IMR-90 (cell line): ENCODE measurements around the gene TPTE. TPM values are rescaled to one million over a fixed set of nuclear protein-coding genes. Genes with fewer than 3 reads are reported as not detected.
"Not testable (repeated sequence)": the region's sequence is repeated elsewhere in the genome, so short reads cannot be mapped to it uniquely, and the experiment has no call there.

ENCODE experiments used
- ATAC-seq: fragments of 200-7000 bp; cut with Tn5 transposase; 2 replicates; pipeline ENCODE4 v1.9.1; 2020; ENCODE audit warnings: low read depth, mild to moderate bottlenecking, moderate library complexity
- BruUV-seq: library from RNA; stranded (reverse); fragments of 400-500 nt; replicated peaks from 2 replicates; lab custom pipeline; 2021; lab: Mats Ljungman, UMichigan
- CTCF ChIA-PET: fragments of 300-600 bp; formaldehyde crosslinking; extraction: SDS; loops from one replicate; lab custom pipeline; 2021; ENCODE audit warnings: antibody characterized with exemption; lab: Yijun Ruan, JAX
- POLR2A ChIA-PET: fragments of 300-600 bp; sonication (Branson Sonifier 250); formaldehyde crosslinking; loops from one replicate; lab custom pipeline; 2022; ENCODE audit warnings: antibody characterized with exemption; ENCODE audit not compliant: unreplicated experiment; lab: Charles Lee
- DNase-seq: peaks from one replicate; pipeline ENCODE4 v3.0.0; 2013
- H2AFZ ChIP-seq: replicated peaks from 2 replicates; pipeline ENCODE3; 2013; ENCODE audit warnings: low read length, mild to moderate bottlenecking; ENCODE audit not compliant: poor library complexity
- H2AK5ac ChIP-seq: 2 replicates; pipeline ENCODE4 v1.6.1; 2013; ENCODE audit warnings: low read depth, low read length, inconsistent platforms
- H2AK9ac ChIP-seq: replicated peaks from 2 replicates; pipeline ENCODE3; 2013; ENCODE audit warnings: mild to moderate bottlenecking, low read depth, low read length, moderate library complexity; ENCODE audit not compliant: poor library complexity
- H2BK120ac ChIP-seq: 2 replicates; pipeline ENCODE4 v1.6.1; 2013; ENCODE audit warnings: low read depth, low read length, inconsistent platforms
- H2BK15ac ChIP-seq: 3 replicates; pipeline ENCODE4 v1.6.1; 2013; ENCODE audit warnings: low read depth, low read length, inconsistent platforms
- H2BK20ac ChIP-seq: 2 replicates; pipeline ENCODE4 v1.6.1; 2013; ENCODE audit warnings: low read depth, mild to moderate bottlenecking, inconsistent platforms, low read length, moderate library complexity
- H2BK5ac ChIP-seq: 2 replicates; pipeline ENCODE4 v1.6.1; 2013; ENCODE audit warnings: mild to moderate bottlenecking, low read depth, low read length, inconsistent platforms; ENCODE audit not compliant: poor library complexity, severe bottlenecking
- H3K14ac ChIP-seq: replicated peaks from 2 replicates; pipeline ENCODE4 v1.6.1; 2013; ENCODE audit warnings: low read depth, low read length, inconsistent platforms
- H3K18ac ChIP-seq: 2 replicates; pipeline ENCODE4 v1.6.1; 2013; ENCODE audit warnings: low read depth, low read length, control low read depth
- H3K23ac ChIP-seq: 2 replicates; pipeline ENCODE4 v1.6.1; 2013; ENCODE audit warnings: low read depth, low read length, inconsistent platforms
- H3K27ac ChIP-seq: 2 replicates; pipeline ENCODE4 v1.5.1; 2013; ENCODE audit warnings: mild to moderate bottlenecking, control low read depth, low read length; ENCODE audit not compliant: insufficient read depth
- H3K27me3 ChIP-seq: 2 replicates; pipeline ENCODE4 v1.6.1; 2013; ENCODE audit warnings: low read length; ENCODE audit not compliant: control insufficient read depth, insufficient read depth
- H3K36me3 ChIP-seq: 2 replicates; pipeline ENCODE4 v1.6.1; 2013; ENCODE audit warnings: low read length, mixed read lengths; ENCODE audit not compliant: control insufficient read depth, insufficient read depth
- H3K4ac ChIP-seq: 2 replicates; pipeline ENCODE4 v1.6.1; 2013; ENCODE audit warnings: low read depth, low read length, inconsistent platforms
- H3K4me1 ChIP-seq: 2 replicates; pipeline ENCODE4 v1.6.1; 2013; ENCODE audit warnings: low read length, mixed read lengths; ENCODE audit not compliant: control insufficient read depth, insufficient read depth
- H3K4me2 ChIP-seq: 2 replicates; pipeline ENCODE4 v1.6.1; 2013; ENCODE audit warnings: low read depth, mild to moderate bottlenecking, control low read depth, low read length, moderate library complexity
- H3K4me3 ChIP-seq: 2 replicates; pipeline ENCODE4 v1.5.1; 2013; ENCODE audit warnings: low read depth, mild to moderate bottlenecking, control low read depth, low read length, moderate library complexity; ENCODE audit not compliant: insufficient read depth
- H3K56ac ChIP-seq: 2 replicates; pipeline ENCODE4 v1.6.1; 2013; ENCODE audit warnings: low read length, inconsistent platforms; ENCODE audit not compliant: insufficient read depth; ENCODE audit errors: extremely low read depth
- H3K79me1 ChIP-seq, 2 experiments: 2 replicates each; pipeline ENCODE4 v1.6.1; 2013; ENCODE audit warnings: low read length in 2 of 2, inconsistent platforms in 1 of 2, low read depth in 1 of 2
- H3K9ac ChIP-seq: 2 replicates; pipeline ENCODE4 v1.6.1; 2013; ENCODE audit warnings: low read depth, low read length, control low read depth
- H3K9me1 ChIP-seq: 2 replicates; pipeline ENCODE4 v1.6.1; 2013; ENCODE audit warnings: low read length, inconsistent platforms; ENCODE audit not compliant: insufficient read depth
- H3K9me3 ChIP-seq: 2 replicates; pipeline ENCODE4 v1.6.1; 2013; ENCODE audit warnings: low read length; ENCODE audit not compliant: control insufficient read depth, insufficient read depth
- H4K20me1 ChIP-seq: 2 replicates; pipeline ENCODE4 v1.6.1; 2013; ENCODE audit warnings: low read length, inconsistent platforms; ENCODE audit not compliant: insufficient read depth
- H4K5ac ChIP-seq: 2 replicates; pipeline ENCODE4 v1.6.1; 2013; ENCODE audit warnings: mild to moderate bottlenecking, low read depth, low read length, control low read depth
- H4K8ac ChIP-seq, 2 experiments: 2 replicates each; pipeline ENCODE4 v1.6.1; 2013; ENCODE audit warnings: low read depth in 2 of 2, low read length in 2 of 2, control low read depth in 1 of 2, inconsistent platforms in 1 of 2
- H4K91ac ChIP-seq: 2 replicates; pipeline ENCODE4 v1.6.1; 2013; ENCODE audit warnings: low read depth, low read length, inconsistent platforms; ENCODE audit not compliant: insufficient read depth
- WGBS, 2 experiments: methylation state at CpG; one replicate each; pipeline versions ENCODE4 v1.1.5 to v1.1.7; 2013; ENCODE audit warnings: missing lambda C conversion rate in 2 of 2; ENCODE audit not compliant: insufficient read length in 1 of 2; ENCODE audit errors: extremely low coverage in 2 of 2; 5-methylcytosine and 5-hydroxymethylcytosine counted together
- dilution Hi-C: fragments of 300-500 bp; cut with HindIII; formaldehyde crosslinking; loops from one replicate; pipeline ENCODE4 v1.14.3; 2018; ENCODE audit warnings: low sequenced_read_pairs; ENCODE audit not compliant: unreplicated experiment
- in situ Hi-C: fragments of 300-500 bp; cut with MboI; formaldehyde crosslinking; loops from 3 replicates; pipeline ENCODE4 v1.14.3; 2019; ENCODE audit warnings: low sequenced_read_pairs, inconsistent platforms, mixed read lengths
- intact Hi-C: fragments of 100-400 bp; cut with micrococcal nuclease; formaldehyde crosslinking; loops from 2 replicates; pipeline ENCODE4 v1.10.0; 2022
- polyA plus RNA-seq, 3 experiments: library from polyadenylated mRNA; depleted of rRNA; stranded (reverse); fragments of >200 nt; gene quantifications; 2 replicates each; pipeline ENCODE4 v1.2.3, GENCODE V29; 2012; ENCODE audit warnings: low replicate concordance in 1 of 3
- total RNA-seq: library from RNA; depleted of rRNA; stranded (reverse); fragments of >200 nt; gene quantifications from 2 replicates; pipeline ENCODE4 v1.2.3, GENCODE V29; 2012

The TPTE gene
- total and polyA plus RNA-seq, 2 of the 4 experiments (the other 2 are of a cell fraction): not detected

- H3K9me1 ChIP-seq, H2BK5ac ChIP-seq, H3K18ac ChIP-seq, H3K27me3 ChIP-seq, H4K5ac ChIP-seq, dilution Hi-C loops, CTCF ChIA-PET, H3K56ac ChIP-seq, H3K79me1 ChIP-seq, POLR2A ChIA-PET, H3K36me3 ChIP-seq, H4K8ac ChIP-seq, H3K9ac ChIP-seq, BruUV-seq, H3K23ac ChIP-seq, H2BK20ac ChIP-seq, H4K20me1 ChIP-seq, H3K9me3 ChIP-seq, H2BK120ac ChIP-seq, H2AFZ ChIP-seq, H3K27ac ChIP-seq, H2BK15ac ChIP-seq, ATAC-seq, DNase-seq, H3K4me1 ChIP-seq, H3K4me2 ChIP-seq, H3K4me3 ChIP-seq, H2AK9ac ChIP-seq, H3K14ac ChIP-seq, H2AK5ac ChIP-seq, in situ Hi-C loops, intact Hi-C loops, H4K91ac ChIP-seq, H3K4ac ChIP-seq: not testable (repeated sequence)
- WGBS, 2 experiments: 37% methylated on average over 4 of the region's 5 CpGs; no CpG with 5 or more reads in 1 of the 2 experiments
These were observed 109.9 kb downstream of the TPTE start for GRCh38 chr21:10631316-10631715.

GRCh38 chr21:10638144-10638543, 116.8 kb downstream of the TPTE start:
- POLR2A ChIA-PET, in situ Hi-C loops, dilution Hi-C loops: not testable (repeated sequence)

More at GRCh38 chr21:10638144-10638543, 116.8 kb downstream of the TPTE start:
- H4K91ac ChIP-seq, H3K36me3 ChIP-seq, H3K18ac ChIP-seq, H2AK9ac ChIP-seq, H2BK120ac ChIP-seq, DNase-seq, H3K56ac ChIP-seq, ATAC-seq, H3K9me1 ChIP-seq, H2AK5ac ChIP-seq, H2AFZ ChIP-seq, H3K4me3 ChIP-seq, H3K79me1 ChIP-seq, intact Hi-C loops, H3K27ac ChIP-seq, H2BK15ac ChIP-seq, H3K23ac ChIP-seq, H2BK20ac ChIP-seq, H3K27me3 ChIP-seq, H4K8ac ChIP-seq, H3K14ac ChIP-seq, BruUV-seq, H4K5ac ChIP-seq, H3K4me1 ChIP-seq, H3K4ac ChIP-seq, CTCF ChIA-PET, H3K9ac ChIP-seq, H3K4me2 ChIP-seq, H2BK5ac ChIP-seq, H4K20me1 ChIP-seq: not testable (repeated sequence)
- H3K9me3 ChIP-seq: peaks cover 25% of the 10 kb centered on the region
- 60% methylated on average over 2 of the region's 9 CpGs; no CpG with 5 or more reads in 1 of the 2 experiments for WGBS, 2 experiments
